NCI-H748 (cell line): ENCODE results near the gene NEUROG1.

Experiments used
- DNase-seq: peaks from one replicate; lab custom pipeline; 2025; ENCODE audit not compliant: unreplicated experiment; lab: John Stamatoyannopoulos, UW

Gene NEUROG1

GRCh38 chr5:135565266-135565665, 29.5 kb upstream of the NEUROG1 start:
- no peak for DNase-seq

DNA sequence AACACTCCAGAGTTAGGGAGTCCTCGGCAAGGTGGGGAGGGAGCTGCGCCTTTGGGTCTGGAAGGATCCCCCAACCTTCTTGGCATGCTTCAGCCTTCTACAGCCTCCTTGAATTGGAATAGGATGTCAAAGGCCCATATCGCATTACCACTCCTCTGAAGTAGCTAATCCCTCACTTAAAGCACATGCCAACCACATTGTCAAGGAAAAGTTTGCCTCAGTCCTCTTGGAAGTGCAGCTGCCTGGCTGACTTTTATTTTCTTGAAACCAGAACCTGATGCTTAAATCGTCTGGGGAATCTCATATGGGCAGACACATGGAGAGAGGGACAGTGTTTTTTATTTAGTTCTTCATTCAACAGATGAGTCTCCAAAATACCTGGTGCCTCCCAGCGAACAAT, 28.6 kb upstream of the NEUROG1 start:
- DNase-seq = no peak

- DNase-seq = no peak
Observed at GRCh38 chr5:135561266-135561665, 25.5 kb upstream of the NEUROG1 start.

DNA sequence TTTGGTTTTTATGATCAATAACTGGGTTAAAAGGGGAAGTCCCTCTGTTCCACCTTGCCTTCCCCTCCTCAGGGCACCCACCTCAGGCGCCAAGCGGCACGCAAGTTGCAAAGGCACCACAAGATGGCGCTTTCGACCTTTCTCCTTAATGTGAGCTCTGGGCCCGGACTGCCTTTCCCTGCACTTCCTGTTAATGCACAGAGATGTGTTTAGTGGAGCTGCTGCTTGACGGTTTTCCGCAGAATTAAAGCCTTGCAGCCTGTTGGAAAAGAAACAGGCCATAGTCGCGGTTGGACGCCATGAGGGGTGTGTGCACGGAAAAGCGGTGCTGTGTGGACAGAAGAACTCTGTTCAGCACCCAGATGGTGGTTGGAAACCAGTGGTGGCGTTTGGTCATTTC, 25.1 kb upstream of the NEUROG1 start:
- peak; percentile 86 for DNase-seq

DNA sequence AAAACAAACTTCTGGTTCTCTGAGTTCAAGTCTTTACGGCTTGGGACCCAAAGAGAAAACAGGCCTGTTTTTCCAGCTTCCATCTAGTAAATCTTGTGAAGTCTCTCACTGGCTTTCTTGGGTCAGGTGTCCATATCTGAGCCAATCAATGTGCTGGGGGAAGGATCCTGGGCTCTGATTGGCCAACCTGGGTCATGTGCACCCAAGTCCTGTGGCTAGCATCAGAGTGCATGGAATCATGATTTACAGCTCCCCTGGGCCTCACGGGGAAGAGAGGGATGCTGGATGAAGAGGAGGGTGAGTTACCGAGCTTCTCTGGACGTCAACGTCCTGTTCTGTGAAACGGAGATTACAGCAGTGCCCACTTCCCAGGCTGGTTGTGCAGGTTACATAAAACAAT, 23.6 kb upstream of the NEUROG1 start:
- DNase-seq = peak; percentile 39

DNA sequence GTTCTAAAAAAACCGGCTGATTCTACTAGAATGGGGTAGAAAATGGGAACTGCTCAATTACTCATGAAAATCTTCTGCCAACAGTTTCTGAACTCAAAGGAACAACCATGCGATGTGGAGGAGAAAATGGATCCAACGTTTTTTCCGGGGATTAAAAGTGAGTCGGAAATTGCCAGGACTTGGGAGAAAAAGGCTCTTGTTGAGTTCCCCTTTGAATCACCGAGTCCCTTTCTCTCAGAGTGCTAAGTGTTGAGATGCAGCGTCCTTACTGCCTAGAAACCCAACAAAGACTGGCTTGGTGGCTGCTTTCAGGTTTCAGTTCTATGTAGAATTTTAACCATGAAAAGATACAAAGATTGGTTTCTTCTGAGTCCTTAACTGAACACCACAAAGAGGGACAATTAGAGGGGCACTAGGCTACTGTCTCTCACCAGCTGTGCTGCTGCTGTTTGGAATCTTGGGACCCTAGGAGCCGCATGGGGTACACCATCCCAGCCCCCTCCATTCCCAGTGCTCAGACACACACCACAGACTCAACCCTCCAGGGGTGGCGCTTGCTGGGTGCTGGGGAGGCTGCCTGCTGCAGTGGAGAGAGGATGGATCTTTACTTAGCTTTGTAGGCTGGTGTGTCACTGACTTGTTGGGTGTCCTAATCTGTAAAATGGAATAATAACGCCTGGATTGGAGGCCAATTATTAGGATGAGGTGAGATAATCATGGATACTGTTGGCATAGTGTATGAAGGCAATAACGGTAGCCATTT, 21.5 kb upstream of the NEUROG1 start:
- no peak for DNase-seq

DNA sequence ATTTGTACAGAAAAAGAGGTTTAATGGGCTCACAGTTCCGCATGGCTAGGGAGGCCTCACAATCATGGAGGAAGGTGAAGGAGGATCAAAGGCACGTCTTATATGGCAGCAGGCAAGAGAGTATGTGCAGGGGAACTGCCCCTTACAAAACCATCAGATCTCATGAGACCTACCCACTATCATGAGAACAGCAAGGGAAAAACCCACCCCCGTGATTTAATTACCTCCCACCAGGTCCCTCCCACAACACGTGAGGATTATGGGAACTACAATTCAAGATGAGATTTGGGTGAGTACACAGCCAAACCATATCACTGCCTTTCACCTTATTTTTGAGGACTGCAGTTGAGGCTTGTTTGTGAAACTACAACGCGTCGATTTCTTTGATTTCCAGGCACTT, 20.9 kb upstream of the NEUROG1 start:
- no peak for DNase-seq

DNA sequence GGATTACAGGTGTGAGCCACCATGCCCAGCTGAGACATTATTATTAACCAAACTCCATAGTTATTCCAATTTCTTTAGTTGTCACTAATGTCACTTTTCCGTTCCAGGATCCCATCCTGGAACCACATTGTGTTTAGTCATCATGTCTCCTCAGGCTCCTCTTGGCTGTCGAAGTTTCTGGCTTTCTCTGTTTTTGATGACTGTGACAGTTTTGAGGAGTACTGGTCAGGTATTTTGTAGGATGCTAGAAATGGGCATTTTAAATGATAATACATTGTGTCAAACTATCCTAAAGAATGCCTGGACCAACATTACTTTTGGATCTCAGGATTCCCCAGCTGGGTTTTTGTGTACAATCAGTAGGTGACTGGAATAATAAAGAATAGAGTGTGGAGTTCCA, 19.8 kb upstream of the NEUROG1 start:
- DNase-seq = no peak

DNA sequence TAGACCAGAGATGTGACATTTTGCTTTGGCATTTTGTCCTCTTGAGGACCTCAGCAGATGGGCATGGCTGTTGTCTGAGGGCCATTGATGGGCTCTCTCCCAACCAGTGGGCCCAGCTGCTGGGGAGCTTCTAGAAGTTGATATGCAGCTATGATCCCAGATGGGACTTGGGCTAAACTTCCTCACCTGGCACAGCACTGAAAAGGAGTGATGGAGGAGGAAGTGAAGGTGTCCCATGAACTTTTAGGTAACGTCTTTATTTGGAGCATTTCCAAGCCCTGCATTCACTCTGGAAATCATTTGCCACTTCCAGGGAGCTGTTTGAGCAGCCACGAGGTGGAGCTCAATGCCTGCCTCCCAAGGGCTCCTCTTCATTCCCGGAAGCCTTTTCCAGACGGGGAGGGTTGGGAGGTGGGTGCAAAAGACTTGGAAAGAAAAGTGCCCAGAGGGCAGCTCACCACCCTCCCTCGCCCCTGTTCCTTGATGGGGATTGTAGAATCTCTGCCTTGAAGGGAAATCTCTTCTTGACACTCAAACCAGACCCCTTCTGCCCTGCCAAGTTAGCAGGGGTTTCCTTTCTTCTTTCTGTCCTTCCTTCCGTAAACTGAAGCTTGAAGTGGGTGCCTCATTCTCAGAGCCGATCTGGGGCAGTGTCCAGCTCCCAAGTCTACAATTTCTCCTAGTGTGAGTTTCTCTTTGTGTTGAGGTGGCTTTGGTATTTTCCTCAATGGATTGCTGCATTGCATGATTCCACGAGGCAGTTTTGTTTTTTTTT, 18.1 kb upstream of the NEUROG1 start:
- peak; percentile 60 for DNase-seq

DNA sequence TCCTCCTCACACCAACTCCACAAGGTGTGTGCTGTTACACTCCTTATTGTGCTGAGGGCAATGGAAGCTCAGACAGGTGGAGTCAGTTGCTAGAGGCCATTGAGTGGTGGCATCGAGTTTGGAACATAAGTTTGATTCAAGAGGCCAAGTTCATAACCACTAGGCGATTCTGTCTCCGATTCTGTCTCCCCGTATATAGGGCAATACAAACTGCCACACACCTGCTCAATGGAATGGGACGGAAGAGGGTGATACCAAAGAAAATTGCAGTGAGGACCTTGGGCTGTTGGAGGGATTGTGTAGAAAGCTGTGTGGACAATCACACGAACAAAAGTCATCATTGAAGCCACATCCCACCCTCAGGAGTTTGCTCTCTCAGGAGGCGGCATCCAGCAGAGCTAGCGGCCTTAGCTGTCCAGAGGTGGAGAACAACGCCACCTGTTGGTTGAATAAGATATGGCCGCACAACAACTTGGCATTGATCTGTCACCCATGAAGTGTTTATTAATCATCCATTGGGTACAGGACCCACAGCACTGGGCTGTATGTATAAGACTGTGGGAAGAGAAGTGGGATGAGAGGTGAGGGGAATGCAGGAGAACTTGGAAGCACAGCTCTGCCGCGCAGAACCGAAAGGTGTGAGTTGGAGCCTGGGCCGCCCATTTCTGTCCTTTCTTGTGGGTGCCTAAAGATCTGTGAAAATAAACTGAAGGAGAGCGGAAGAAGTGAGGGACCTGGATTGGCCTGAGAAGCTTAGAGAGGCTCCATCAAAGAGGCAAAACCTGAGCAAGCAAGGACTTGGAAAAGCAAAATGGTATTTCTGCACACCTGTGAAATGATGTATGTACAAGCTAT, 16.1 kb upstream of the NEUROG1 start:
- DNase-seq = peak; percentile 84

- no peak for DNase-seq
Observed at GRCh38 chr5:135549413-135549812, 13.6 kb upstream of the NEUROG1 start.

DNA sequence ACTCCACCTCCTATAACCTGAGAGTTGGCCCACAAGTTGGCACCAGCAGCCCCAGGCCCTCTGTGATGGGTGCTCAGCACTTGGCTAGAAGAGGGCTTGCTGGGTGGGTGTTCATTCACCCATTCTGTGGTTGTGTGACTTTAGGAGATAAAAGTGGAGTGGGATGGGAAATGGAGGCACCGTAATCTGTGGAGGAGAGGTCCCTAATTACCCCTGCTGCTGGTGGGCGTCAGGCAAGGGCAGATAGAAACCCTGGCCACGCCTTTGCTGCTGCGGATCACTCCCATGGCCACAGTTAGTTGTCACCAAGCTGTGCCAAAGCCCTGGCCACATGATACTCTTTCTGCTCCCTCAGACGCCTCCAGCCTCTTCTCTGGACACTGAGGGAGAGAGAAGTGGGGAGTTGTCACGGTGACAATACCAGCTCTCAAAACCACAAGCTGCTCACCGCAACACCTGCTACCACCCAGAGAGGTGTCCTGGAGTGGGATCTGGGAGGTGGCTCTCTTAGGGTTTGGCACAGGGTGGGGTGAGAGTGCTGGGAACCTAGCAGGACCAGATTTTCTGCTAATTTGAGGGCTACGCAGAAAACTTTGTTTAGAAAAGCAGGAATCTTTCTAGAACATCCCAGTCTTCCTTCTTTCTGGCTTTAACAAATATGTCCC, 12.0 kb upstream of the NEUROG1 start:
- DNase-seq = no peak

DNA sequence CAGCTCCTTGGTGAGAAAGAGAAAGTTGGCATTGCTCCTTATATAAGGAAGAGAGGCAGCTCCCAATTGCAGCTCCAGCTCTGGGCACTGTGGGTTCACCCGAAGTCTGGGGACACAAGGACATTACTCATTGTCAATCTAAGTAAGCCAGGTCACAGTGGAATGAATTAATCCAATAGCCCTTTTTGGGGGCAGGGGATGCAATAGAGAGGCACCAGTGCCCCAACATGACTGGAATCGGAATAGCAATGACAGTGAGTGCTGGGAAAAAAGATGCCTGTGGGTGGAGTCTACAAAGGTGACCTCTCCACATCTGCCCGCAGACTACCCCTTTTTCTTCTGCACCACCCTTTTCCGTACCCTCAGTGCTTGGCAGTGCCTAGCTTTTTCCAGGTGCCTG, 11.1 kb upstream of the NEUROG1 start:
- DNase-seq = no peak

- DNase-seq = no peak
Observed at GRCh38 chr5:135546101-135546500, 10.3 kb upstream of the NEUROG1 start.

- no peak for DNase-seq
Observed at GRCh38 chr5:135545099-135545498, 9.3 kb upstream of the NEUROG1 start.

- DNase-seq = peak; percentile 59
Observed at GRCh38 chr5:135543485-135544304, 7.9 kb upstream of the NEUROG1 start.

GRCh38 chr5:135543001-135543484, 7.3 kb upstream of the NEUROG1 start:
- DNase-seq = no peak

DNA sequence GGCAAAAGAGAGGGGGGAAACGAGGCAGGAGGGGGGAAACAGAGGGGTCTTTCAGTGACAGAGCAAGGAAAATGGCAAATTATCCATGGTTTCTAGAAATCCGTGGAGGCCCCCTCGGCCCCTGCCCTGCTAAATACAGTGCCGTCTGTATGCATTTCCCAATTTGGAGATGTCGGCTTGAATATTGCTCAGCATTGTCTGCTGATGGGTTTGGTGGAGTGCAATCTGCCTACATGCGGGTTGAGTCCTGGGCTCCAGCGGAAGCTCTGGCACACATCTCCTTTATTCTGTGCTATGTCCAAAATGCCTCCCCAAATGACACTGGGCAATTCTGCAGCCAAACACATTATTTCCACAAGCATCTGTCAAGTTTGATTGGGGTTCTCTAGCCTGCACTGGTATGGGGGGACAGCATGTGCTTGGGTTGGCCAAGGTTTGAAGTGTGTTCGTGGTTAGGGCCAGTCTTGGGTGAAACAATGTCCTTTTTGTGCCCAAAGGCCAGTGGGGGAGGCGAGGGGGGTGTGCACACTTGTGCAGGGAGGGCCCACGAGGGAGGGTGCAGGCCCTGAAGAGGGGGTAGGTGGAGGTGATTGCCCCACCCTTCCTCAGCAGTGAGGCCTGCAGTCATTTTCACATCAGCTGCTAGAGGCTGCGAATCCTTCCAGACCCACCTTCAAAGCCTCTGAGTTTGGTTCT, 6.2 kb upstream of the NEUROG1 start:
- DNase-seq = no peak

GRCh38 chr5:135539430-135540005, 3.8 kb upstream of the NEUROG1 start:
- DNase-seq = no peak
